ENCODE results near the gene SNF8. TPM values are rescaled to one million over a fixed set of nuclear protein-coding genes. Genes with fewer than 3 reads are reported as not detected.

Gene SNF8
- 171 and 191 TPM in 2 replicates for total RNA-seq (2012; rRNA removed)
- polyA plus RNA-seq (2012; rRNA removed): 178 and 181 TPM in 2 replicates
- 229 and 242 TPM in 2 replicates for polyA plus RNA-seq (2012; cell fraction: cytosol; rRNA removed)
- 106 and 120 TPM in 2 replicates for polyA plus RNA-seq (2012; cell fraction: nucleus; rRNA removed; ENCODE audit: low replicate concordance)
- Bru-seq, nascent RNA: percentile 80 among the genes with signal in this experiment
- percentile 87 among the genes with signal in this experiment for BruChase-seq, experiment 1, labeled RNA remaining after a 6-hour chase
- percentile 77 among the genes with signal in this experiment for BruChase-seq, experiment 2, labeled RNA remaining after a 2-hour chase
- long read RNA-seq, transcript SNF8-201 (8 exons, 951 nt): minor isoform, 6 of 122 reads
- long read RNA-seq, transcript SNF8-202 (8 exons, 2,319 nt): major isoform, 99 of 122 reads
- long read RNA-seq, partial matches to known transcripts: 3 of 122 reads
- long read RNA-seq, other reads (novel, unspliced or antisense): 7 of 122 reads

DNA sequence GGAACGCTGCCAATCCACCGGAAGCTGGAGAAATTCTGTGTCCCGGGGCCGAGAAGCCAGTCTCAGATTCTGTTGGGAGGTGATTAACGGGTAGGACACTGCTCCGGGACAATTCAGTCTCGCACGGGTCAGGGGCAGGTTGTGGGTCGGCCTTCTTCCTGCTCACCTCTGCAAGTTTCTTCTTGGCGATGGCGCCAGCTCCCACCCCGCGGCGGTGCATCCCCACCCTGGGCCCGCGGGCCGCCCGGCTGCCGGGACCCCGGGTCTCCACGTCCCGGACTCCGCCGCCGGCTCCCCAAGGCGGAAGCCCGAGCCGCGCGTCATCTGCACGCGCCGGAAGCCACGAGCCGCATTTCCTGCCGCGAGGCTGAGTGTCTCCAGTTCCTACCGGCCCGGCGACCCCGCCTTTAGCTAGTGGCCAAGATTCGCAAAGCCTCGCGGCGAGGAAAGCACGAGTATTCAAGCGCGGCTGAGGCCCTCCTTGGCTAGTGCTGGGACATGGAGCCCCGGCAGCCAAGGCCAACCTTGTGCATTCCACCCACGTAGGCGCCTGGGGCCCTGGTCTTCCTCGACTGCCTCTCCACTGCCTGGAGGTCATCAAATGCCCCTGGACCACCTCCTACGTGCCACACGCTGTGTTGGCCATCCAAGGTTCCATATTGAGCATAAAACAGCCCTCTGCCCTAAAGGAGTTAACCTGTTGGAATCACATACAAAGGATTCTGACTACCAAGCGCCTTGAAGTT is at the start of gene SNF8:
SNF8 (minus strand) TSS at position 328 of the 746 bp plus-strand sequence; CDS start at position 220, 108 bp downstream.
- in situ Hi-C loops (cut with MboI; ENCODE audit: low sequenced_read_pairs): loop anchor here (5.0 kb wide), 1 partner anchor 58 kb away; no protein-coding TSS in a partner anchor
- H3K4me3 ChIP-seq (ENCODE audit: insufficient read depth, low read depth, low read length): peak within 1 kb of the TSS; percentile 88
- TF ChIP-seq MAFK (IDR thresholded peaks at IDR 0.05; ENCODE audit: low read depth, low read length) (no peak), MAZ (IDR thresholded peaks at IDR 0.05; ENCODE audit: borderline replicate concordance, low read depth, low read length) (peak; percentile 70; the same call in 1 of the 2 replicates), POLR2A (IDR thresholded peaks at IDR 0.05; ENCODE audit: low read depth, low read length) (peak; percentile 91), RFX5 (IDR thresholded peaks at IDR 0.05; ENCODE audit: low read depth, low read length) (no peak), MXI1 (IDR thresholded peaks at IDR 0.05; ENCODE audit: borderline replicate concordance, low read depth, low read length) (peak; percentile 87; the same call in 1 of the 2 replicates)
- TF ChIP-seq, protein P1, sequence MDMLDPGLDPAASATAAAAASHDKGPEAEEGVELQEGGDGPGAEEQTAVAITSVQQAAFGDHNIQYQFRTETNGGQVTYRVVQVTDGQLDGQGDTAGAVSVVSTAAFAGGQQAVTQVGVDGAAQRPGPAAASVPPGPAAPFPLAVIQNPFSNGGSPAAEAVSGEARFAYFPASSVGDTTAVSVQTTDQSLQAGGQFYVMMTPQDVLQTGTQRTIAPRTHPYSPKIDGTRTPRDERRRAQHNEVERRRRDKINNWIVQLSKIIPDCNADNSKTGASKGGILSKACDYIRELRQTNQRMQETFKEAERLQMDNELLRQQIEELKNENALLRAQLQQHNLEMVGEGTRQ (IDR thresholded peaks at IDR 0.05; ENCODE audit: low read depth, low read length): peak; percentile 58
- peak within 1 kb of the TSS; percentile 30; the same call in 1 of the 2 replicates for H3K18ac ChIP-seq (ENCODE audit: low read depth, low read length)
- H2AK9ac ChIP-seq (replicated peaks; ENCODE audit: low read depth, low read length, poor library complexity): peak within 1 kb of the TSS; percentile 88
- WGBS, 2 experiments (ENCODE audit: extremely low coverage in 2 of 2, insufficient read length in 1 of 2): 2% methylated on average over 26 of the region's 55 CpGs; no CpG with 5 or more reads in 1 of the 2 experiments
- dilution Hi-C loops (cut with HindIII; ENCODE audit: low sequenced_read_pairs, unreplicated experiment): no loop called here
- H3K27ac ChIP-seq (ENCODE audit: insufficient read depth, low read length): peak within 1 kb of the TSS; percentile 98
- H3K14ac ChIP-seq (replicated peaks; ENCODE audit: low read depth, low read length): peak within 1 kb of the TSS; percentile 78
- H3K36me3 ChIP-seq (ENCODE audit: control insufficient read depth, insufficient read depth, low read length): peaks cover 15% of the 10 kb centered on the region
- peak within 1 kb of the TSS; percentile 97 for H3K4ac ChIP-seq (ENCODE audit: low read depth, low read length)
- ChIA-PET POLR2A (ENCODE audit: unreplicated experiment) (interaction anchor here (0.5 to 1.2 kb wide), 3 partner anchors 13 to 88 kb away, joined by 3 to 4 read pairs (median 3); no protein-coding TSS in a partner anchor), CTCF (no interaction called here)
- peak within 1 kb of the TSS; percentile 100 for H4K5ac ChIP-seq (ENCODE audit: low read depth, low read length)
- H2BK15ac ChIP-seq (ENCODE audit: low read depth, low read length): peak within 1 kb of the TSS; percentile 37; the same call in 1 of the 3 replicates
- peak within 1 kb of the TSS; percentile 94 for H3K4me2 ChIP-seq (ENCODE audit: low read depth, low read length)
- H3K23ac ChIP-seq (ENCODE audit: low read depth, low read length): peak within 1 kb of the TSS; percentile 74; the same call in 1 of the 2 replicates
- H3K9ac ChIP-seq (ENCODE audit: low read depth, low read length): peak within 1 kb of the TSS; percentile 89
- peak within 1 kb of the TSS; percentile 96 for H2AK5ac ChIP-seq (ENCODE audit: low read depth, low read length)
- peak within 1 kb of the TSS; percentile 93 for H4K91ac ChIP-seq (ENCODE audit: insufficient read depth, low read depth, low read length)
- TSS peak; percentile 85 for BruUV-seq (replicated peaks)
- peak within 1 kb of the TSS; percentile 93 for H2BK5ac ChIP-seq (ENCODE audit: low read depth, low read length, poor library complexity, severe bottlenecking)
- no peaks in the 10 kb centered on the region for H3K9me3 ChIP-seq (ENCODE audit: control insufficient read depth, insufficient read depth, low read length)
- peak within 1 kb of the TSS; percentile 100 for H4K8ac ChIP-seq (ENCODE audit: low read depth in 2 of 2, low read length in 2 of 2)
- peaks cover 12 to 34% of the 10 kb centered on the region in 2 experiments for H3K79me1 ChIP-seq (ENCODE audit: low read depth in 1 of 2, low read length in 2 of 2)
- peak; percentile 98 for ATAC-seq (ENCODE audit: low read depth)
- no peaks in the 10 kb centered on the region for H3K27me3 ChIP-seq (ENCODE audit: control insufficient read depth, insufficient read depth, low read length)
- no peaks in the 10 kb centered on the region for H4K20me1 ChIP-seq (ENCODE audit: insufficient read depth, low read length)
- DNase-seq: peak; percentile 88
- H3K9me1 ChIP-seq (ENCODE audit: insufficient read depth, low read length): no peaks in the 10 kb centered on the region
- no peak within 1 kb of the TSS for H2BK20ac ChIP-seq (ENCODE audit: low read depth, low read length)
- peak within 1 kb of the TSS; percentile 41 for H2BK120ac ChIP-seq (ENCODE audit: low read depth, low read length)
- peak within 1 kb of the TSS; percentile 64 for H3K56ac ChIP-seq (ENCODE audit: extremely low read depth, insufficient read depth, low read length)
- H2AFZ ChIP-seq (replicated peaks; ENCODE audit: low read length, poor library complexity): peak within 1 kb of the TSS; percentile 95
- intact Hi-C loops (cut with micrococcal nuclease): loop anchor here (1.0 kb wide), 3 partner anchors 28 to 88 kb away; partner anchors contain the start of gene IGF2BP1
- H3K4me1 ChIP-seq (ENCODE audit: control insufficient read depth, insufficient read depth, low read length): peaks cover 8% of the 10 kb centered on the region
